MM.1S (cell line): ENCODE data around the gene CHD6.

ENCODE experiments used
- CTCF ChIP-seq: fragments of 300-600 bp; sonication (generic); IDR thresholded peaks from 2 replicates; pipeline ENCODE4 v1.5.1; 2016; ENCODE audit warnings: antibody characterized with exemption, low read length, mixed read lengths
- EZH2 ChIP-seq: fragments of 300-600 bp; sonication (generic); optimal IDR thresholded peaks from 2 replicates; pipeline ENCODE3; 2017; ENCODE audit warnings: low read depth, mild to moderate bottlenecking, antibody characterized with exemption, low read length, mixed read lengths
- EZH2phosphoT487 ChIP-seq: fragments of 300-600 bp; sonication (generic); IDR thresholded peaks from 2 replicates; pipeline ENCODE4 v1.6.1; 2018; ENCODE audit warnings: antibody characterized with exemption, low read length

DNA sequence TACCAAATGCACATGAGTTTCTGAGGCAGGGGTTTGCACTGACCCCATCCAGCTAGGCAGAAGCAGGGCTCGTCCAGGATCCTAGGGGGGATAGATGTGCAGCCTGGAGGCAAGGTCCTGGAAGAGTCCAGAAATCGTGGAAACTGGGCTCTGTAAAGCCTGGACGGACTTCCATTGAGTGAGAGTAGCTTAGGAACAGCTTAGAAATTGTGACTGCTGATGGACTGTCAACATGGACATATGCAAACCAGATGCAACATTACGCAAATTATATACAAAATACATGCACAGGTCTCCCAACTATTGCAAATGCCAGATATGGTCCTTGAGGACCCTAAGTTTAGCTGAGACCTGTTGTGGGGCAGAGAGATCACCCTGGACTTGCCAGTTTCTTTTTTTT is 246.8 kb downstream of the CHD6 start:
- no peak for TF ChIP-seq CTCF
- TF ChIP-seq EZH2phosphoT487 = no peak
- no peak for TF ChIP-seq EZH2
